MM.1S (cell line): ENCODE results near the gene LPAR4.

Experiments
- CTCF ChIP-seq: fragments of 300-600 bp; sonication (generic); IDR thresholded peaks from 2 replicates; pipeline ENCODE4 v1.5.1; 2016; ENCODE audit warnings: antibody characterized with exemption, low read length, mixed read lengths
- EZH2 ChIP-seq: fragments of 300-600 bp; sonication (generic); optimal IDR thresholded peaks from 2 replicates; pipeline ENCODE3; 2017; ENCODE audit warnings: low read depth, mild to moderate bottlenecking, antibody characterized with exemption, low read length, mixed read lengths

- TF ChIP-seq CTCF (no peak), EZH2 (no peak)
Measured at GRCh38 chrX:78759081-78759480, 11.6 kb downstream of the LPAR4 start.
